Measurements from ENCODE around the gene SSNA1.
A peak's percentile ranks its signal among the peaks of the same experiment; 100 is the strongest.

Gene SSNA1

GRCh38 chr9:137221506-137222111, 33.1 kb downstream of the SSNA1 start:
- DNase-seq (ENCODE audit: low read depth): no peak
- H3K4me3 ChIP-seq (ENCODE audit: low read depth, low read length): peak overlapping the region; percentile 23
- no peak for TF ChIP-seq CTCF (IDR thresholded peaks at IDR 0.05; ENCODE audit: low read depth, low read length, missing control alignments)
- in situ Hi-C loops (cut with HindIII; ENCODE audit: low sequenced_read_pairs): no loop called here

GRCh38 chr9:137222190-137223077, 34.0 kb downstream of the SSNA1 start, which contains the start of gene RNF208:
Gene RNF208 (minus strand): TSS chr9:137222240. CDS start chr9:137221212, 1,028 bp downstream.
- in situ Hi-C loops (cut with HindIII; ENCODE audit: low sequenced_read_pairs): no loop called here
- no peak for TF ChIP-seq CTCF (IDR thresholded peaks at IDR 0.05; ENCODE audit: low read depth, low read length, missing control alignments)
- no peak for DNase-seq (ENCODE audit: low read depth)
- peak within 1 kb of the TSS; percentile 86 for H3K4me3 ChIP-seq (ENCODE audit: low read depth, low read length)

DNA sequence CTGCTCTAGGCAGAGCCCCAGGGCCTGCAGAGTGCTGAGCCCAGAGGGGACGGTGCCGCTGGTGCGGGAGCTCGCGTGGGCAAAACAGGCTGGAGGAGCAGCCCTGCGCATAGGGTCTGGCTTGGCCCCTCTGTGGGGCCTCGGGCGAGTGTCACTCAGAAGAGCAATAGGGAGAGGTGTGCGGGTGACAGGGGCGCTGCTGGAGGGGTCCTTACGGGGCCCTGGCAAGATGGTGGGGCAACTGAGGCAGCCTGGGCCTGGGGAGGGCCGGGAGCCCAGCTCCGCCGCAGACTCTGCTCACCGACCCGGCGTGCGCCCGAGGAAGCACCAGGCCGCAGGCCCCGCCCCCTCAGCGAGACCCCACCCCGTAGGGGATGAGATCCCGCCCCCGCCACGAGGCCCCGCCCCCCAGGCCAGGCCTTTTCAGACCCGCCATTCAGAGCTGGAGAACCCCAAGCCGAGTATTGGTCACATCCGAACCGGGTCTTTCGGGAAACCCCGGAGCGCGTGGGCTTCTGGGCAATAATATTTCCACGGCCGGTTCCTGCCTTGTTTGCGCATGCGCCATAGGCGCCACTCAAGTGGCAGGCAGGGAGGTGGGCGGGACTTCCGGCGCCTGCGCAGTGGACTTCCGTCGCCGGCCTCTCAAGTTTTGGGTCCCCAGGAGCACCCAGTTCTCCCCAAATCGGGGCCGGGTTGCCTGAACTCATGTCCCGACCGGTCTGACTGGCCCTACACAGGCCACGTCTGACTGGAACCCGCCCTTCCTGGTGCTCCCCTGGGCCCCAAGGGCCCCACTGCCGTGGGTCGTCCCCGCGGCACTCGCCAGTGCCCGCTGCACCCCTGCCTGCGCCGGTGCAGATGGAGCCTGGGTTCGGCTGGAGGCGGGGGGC, 34.8 kb downstream of the SSNA1 start:
- peak overlapping the region; percentile 86 for H3K4me3 ChIP-seq (ENCODE audit: low read depth, low read length)
- no peak for TF ChIP-seq CTCF (IDR thresholded peaks at IDR 0.05; ENCODE audit: low read depth, low read length, missing control alignments)
- in situ Hi-C loops (cut with HindIII; ENCODE audit: low sequenced_read_pairs): no loop called here
- DNase-seq (ENCODE audit: low read depth): peak; percentile 95

- in situ Hi-C loops (cut with HindIII; ENCODE audit: low sequenced_read_pairs): no loop called here
- DNase-seq (ENCODE audit: low read depth): no peak
- peak within 1 kb of the TSS; percentile 86 for H3K4me3 ChIP-seq (ENCODE audit: low read depth, low read length)
- TF ChIP-seq CTCF (IDR thresholded peaks at IDR 0.05; ENCODE audit: low read depth, low read length, missing control alignments): no peak
These were observed 36.6 kb downstream of the SSNA1 start, which contains the start of gene CYSRT1 for GRCh38 chr9:137224830-137225694. Gene CYSRT1 (plus strand): TSS chr9:137225174. CDS start chr9:137225622, 448 bp downstream.

DNA sequence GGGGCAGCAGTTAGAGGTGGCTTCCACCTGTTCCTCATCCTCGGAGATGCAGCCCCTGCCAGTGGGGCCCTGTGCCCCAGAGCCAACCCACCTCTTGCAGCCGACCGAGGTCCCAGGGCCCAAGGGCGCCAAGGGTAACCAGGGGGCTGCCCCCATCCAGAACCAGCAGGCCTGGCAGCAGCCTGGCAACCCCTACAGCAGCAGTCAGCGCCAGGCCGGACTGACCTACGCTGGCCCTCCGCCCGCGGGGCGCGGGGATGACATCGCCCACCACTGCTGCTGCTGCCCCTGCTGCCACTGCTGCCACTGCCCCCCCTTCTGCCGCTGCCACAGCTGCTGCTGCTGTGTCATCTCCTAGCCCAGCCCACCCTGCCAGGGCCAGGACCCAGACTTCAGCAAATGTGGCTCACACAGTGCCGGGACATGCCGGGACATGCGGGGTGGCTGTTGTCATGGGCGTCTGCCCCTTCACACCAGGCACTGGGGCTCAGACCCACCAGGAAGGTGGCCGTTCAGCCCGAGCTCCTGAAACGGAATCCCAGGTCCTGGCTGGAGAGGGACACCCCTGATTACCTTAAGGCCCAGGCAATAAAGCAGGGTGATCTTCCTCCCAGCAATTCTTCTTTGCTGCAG, 37.3 kb downstream of the SSNA1 start:
- no peak for TF ChIP-seq CTCF (IDR thresholded peaks at IDR 0.05; ENCODE audit: low read depth, low read length, missing control alignments)
- no peak for DNase-seq (ENCODE audit: low read depth)
- no peak overlapping the region for H3K4me3 ChIP-seq (ENCODE audit: low read depth, low read length)
- in situ Hi-C loops (cut with HindIII; ENCODE audit: low sequenced_read_pairs): no loop called here

All from astrocyte of the cerebellum (primary cell).